ENCODE measurements around the gene PHLDA1.
A peak's percentile ranks its signal among the peaks of the same experiment; 100 is the strongest.

The PHLDA1 gene

DNA sequence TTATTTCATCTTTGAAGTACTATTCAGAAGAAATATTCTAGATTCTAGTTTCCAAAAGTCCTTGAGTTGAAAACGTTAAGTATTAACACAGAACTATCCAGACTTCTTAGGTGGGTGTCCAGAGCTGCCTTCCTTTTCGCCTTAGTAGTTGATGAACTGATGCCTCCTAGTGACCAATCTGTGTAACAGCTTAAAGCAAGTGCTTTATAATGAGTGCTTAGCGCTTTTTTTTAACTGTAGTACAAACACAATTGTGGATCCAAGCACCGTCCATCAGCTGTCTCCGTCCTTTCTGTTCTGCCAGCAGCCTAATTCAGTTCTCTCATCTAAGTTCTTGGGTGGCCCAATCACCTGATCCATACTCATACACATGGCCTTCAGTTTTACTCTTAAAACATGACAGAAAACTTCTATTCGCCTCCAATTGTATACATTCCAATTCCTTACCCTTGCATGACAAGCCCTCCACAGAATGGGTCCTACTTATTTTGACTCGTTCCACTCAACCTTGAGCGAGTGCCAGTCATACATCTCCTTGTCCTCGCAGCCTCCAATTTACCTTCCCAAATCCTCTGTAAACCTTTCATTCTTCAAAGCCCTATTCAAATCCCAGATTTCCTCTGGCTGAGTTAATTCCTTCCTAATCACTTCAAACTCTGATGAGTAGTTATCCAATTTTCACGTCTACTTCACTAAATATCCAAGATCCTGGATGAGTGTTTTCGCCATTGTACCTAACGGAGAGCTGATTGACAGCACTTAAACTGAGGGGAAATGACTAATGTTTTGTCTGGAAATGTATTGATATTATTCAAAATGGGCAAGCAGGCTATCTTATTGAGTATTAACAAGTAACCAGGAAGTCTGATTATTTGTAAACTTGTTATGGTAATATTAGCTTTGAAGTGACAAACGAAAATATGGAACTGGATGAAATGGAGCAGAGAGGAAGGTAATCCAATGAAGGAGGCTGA lies 5.8 kb upstream of the PHLDA1 start:
- peak; percentile 31 for DNase-seq (ENCODE audit: low spot score)

DNA sequence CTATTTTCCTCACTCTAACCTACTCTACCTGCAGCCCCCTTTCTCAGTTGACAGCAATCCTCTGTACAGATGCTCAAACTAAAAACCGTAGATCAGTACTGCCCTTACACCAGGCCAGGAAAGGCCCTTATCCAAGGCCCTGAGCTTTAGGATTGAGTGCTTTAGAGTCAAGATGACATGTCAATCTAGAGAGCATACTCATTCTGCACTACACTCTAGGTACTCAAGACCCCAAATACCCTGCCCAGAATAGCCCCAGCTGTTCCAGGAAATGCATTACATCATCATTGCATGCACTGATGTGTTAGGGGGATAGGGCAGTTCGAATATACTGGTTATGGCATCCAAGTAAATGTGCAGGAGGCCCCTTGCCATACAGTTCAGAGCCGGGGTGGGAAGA lies 3.5 kb upstream of the PHLDA1 start:
- DNase-seq (ENCODE audit: low spot score): no peak

- no peak for DNase-seq (ENCODE audit: low spot score)
Measured at GRCh38 chr12:76033081-76034011, 1.8 kb upstream of the PHLDA1 start.

DNA sequence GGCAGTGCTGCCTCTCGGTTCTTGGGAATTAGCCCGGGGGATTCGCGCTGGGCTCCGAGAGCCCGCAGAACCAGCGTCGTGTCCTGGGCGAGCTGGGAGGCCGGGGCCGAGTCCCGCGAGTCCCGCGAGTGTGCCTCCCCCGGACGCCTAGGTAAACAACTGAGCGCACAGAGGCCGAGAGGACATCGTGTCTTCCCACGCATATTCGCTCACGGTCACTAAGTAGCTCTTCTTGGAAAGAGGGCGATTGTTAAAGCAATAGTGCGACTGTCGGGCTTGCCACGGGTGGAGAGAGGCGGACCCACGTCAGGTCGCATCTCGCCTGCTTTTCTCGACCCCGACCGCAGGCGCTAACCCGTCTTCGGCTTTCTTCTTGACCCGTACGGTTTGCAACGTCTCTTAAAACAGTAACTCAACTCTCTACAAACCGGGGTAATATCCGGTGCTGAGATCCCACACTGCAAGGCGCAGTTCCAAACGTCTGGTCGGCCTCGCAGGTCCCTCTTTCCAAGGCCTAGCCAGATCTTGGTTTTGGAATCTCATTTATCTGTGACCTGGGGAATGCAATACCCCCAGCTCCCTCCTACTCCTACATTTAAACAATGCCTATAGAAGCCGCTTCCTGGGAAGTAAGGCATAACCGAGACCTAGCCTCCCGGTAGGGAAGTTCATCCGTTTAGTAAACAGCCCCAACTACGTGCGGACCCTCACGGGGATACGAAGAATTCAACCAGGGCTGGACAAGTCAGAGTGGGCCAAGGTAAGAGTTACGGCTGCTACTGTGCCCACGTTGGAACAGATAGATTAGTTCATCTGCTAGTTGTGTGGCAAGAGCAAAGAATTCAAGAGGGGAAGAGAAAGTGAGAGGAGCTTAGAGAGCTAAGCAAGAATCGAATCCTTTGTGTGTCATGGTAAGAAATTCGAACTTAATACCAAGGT lies 736 bp upstream of the PHLDA1 start:
- DNase-seq (ENCODE audit: low spot score): peak; percentile 42

- DNase-seq (ENCODE audit: low spot score): no peak
Measured at GRCh38 chr12:76031081-76031413, 529 bp downstream of the PHLDA1 start.

DNA sequence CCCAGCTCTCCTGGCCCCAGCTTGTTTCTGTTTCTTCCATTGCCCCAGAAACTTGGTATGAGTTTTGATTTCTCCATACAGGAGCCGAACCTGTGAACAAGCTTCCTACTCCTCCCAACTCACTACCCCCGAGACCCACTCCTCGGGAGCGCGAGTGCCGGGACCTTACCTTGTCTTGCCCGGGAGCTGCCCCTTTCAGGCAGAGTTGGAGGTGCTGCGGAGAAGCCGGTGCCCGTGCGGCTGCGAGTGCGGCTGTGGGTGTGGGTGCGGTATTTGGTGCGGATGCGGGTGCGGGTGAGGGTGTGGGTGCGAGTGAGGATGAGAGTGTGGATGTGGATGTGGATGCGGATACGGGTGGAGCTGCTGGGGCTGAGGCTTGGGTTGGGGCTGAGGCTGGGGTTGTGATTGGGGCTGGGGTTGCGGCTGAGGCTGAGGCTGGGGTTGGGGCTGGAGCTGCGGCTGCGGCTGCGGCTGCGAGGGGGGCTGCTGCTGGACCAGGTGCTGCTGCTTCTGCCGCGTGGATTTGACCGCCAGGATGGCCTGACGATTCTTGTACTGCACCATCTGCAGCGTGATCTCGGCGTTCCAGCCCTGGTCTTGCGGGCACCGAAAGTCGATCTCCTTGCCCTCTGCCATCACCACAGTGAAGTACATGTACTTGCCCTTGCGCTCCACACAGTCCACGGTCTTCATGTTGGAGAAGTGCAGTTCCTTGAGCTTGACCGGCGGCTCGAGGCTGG lies 1.1 kb downstream of the PHLDA1 start:
- DNase-seq (ENCODE audit: low spot score): peak; percentile 36

DNA sequence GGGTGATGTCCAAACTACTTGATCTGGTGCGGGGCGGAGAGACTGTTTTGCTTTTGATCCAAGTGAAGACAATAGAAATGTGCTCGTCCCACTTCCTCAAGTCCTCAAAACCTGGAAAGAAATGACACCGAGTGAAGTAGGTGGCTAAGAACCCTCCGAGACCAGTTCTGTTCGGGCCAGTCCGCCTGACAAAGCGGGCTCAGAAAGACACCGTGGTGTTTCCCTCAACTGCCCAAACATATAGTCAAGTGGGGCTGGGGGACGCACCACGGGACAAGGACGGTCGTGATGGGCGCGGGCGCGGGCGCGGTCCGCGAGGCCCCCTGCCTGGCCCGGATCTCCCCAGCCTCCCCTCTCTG lies 1.6 kb downstream of the PHLDA1 start:
- no peak for DNase-seq (ENCODE audit: low spot score)

- no peak for DNase-seq (ENCODE audit: low spot score)
Measured at GRCh38 chr12:76028571-76029277, 2.9 kb downstream of the PHLDA1 start.

DNA sequence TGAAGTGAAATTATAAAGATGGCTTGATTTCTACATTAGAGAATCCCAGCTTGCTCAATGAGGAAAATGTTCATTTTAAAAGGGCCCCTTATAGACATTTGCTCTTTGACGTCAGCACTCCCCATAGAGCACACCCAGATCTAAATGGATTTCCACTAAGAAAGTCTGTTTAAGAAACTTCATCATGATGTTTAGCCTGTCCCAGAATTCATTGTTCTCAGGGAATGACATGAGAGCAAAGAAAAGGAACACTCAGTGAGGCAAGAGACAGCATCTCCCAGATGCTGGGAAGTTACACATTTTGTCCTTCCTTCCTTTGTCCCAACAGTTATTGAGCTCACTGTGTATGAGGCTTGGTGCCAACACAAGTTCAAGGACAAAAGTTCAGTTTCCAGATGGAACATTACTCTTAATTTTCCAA lies 4.9 kb downstream of the PHLDA1 start:
- no peak for DNase-seq (ENCODE audit: low spot score)

- DNase-seq (ENCODE audit: low spot score): no peak
Measured at GRCh38 chr12:76025601-76026575, 5.7 kb downstream of the PHLDA1 start.

GRCh38 chr12:76024942-76025600 lies 6.5 kb downstream of the PHLDA1 start:
- no peak for DNase-seq (ENCODE audit: low spot score)

DNA sequence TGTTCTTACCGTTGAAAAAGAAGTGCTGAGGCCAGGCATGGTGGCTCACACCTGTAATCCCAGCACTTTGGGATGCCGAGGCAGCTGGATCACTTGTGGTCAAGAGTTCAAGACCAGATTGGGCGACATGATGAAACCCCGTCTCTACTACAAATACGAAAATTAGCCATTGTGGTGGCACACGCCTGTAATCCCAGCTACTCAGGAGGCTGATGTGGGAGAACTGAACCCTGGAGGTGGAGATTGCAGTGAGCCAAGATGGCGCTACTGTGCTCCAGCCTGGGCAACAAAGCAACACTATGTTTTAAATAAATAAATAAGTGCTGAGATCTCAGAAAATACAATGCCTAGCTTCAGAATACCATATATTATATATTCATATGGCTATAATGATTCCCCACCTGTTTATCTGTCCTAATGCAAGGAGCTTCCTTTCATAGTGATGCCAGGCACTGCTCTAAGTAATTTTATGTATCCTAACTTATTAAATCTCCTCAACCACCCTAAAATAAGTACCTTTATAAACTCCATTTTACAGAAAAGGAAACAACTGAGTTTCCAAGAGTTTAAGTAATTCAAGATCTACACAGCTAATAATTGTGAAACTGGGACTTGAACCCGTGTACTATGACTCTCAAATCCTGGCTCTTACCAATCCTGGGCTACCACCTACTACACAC lies 7.3 kb downstream of the PHLDA1 start:
- no peak for DNase-seq (ENCODE audit: low spot score)

DNA sequence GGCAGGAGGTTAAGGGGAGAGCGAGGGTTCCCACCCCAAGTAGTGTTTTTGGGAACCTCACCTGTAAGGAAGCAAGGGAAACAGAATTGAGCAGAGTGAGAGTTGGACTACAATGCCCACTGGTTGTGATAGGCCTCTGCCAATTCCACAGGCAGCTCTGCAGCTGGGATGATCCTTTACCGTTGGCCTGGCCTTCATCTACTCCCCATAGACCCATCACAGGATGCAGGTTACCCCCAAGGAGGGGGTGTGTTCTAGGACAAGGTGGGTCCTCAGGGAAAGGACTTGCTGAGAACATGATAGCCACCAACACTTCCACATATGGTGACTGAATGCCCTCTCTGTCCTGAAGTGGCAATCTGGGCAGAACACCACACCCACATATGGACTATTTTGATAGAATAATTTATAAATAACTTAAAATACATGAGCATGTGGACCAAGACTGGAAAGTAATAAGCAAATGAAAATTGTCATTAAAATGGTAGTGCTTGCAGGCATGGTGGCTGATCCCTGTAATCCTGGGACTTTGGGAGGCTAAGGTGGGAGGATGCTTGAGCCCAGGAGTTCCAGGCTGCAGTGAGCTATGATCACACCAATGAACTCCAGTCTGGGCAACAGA lies 8.4 kb downstream of the PHLDA1 start:
- DNase-seq (ENCODE audit: low spot score): no peak

GRCh38 chr12:76022506-76022905 lies 9.1 kb downstream of the PHLDA1 start:
- no peak for DNase-seq (ENCODE audit: low spot score)

GRCh38 chr12:76020731-76021672 lies 10.6 kb downstream of the PHLDA1 start:
- no peak for DNase-seq (ENCODE audit: low spot score)

DNA sequence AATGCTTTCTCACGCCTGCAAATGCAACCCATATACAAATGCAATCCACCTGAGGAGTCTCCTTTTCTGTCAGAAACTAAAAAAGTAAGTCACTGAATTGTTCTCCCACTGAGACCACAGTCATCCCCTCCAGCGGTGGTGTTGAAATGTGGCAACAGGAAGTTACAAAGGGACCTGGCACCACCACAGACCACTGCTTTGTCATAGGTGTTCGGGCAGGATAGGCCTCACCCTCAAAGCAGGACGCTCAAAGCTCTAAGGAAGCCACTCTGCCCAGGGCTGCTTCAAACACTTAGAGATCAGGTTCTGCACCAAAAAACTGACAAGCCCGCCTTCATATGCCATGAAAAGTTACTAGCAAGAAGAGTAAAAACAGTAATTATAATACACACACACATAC lies 11.3 kb downstream of the PHLDA1 start:
- no peak for DNase-seq (ENCODE audit: low spot score)

DNA sequence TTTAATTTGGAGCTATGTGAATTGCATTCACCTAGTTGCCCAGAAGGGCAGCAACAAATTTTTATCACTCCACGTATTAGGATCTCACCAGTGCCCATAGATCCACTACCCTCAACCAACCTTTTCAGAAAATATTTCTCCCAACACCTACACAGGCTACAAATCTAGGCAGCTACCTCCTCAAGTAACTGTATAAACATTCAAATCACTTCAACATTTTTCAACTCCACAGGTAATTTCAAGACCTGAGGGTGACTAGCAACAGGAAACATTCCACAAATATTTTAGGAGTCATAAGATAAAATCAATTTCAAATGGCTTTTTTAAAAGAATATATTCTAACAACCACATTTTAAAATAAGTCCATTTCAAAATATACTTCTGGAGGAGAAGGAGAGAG lies 12.9 kb downstream of the PHLDA1 start:
- no peak for DNase-seq (ENCODE audit: low spot score)
